ENCODE measurements around the gene BAIAP2. TPM values are rescaled to one million over a fixed set of nuclear protein-coding genes. Genes with fewer than 3 reads are reported as not detected.

Gene BAIAP2
- polyA plus RNA-seq, 1 donor: 13.6 TPM

GRCh38 chr17:81031566-81032550 lies 3.1 kb upstream of the BAIAP2 start:
- H3K4me1 ChIP-seq (ENCODE audit: control insufficient read depth, insufficient read depth, low read length): peaks cover 18% of the 10 kb centered on the region

GRCh38 chr17:81032641-81033480 lies 2.1 kb upstream of the BAIAP2 start:
- no peak overlapping the region for H3K27ac ChIP-seq (ENCODE audit: low read length)
- H3K27me3 ChIP-seq (ENCODE audit: control insufficient read depth, insufficient read depth, low read length): peaks cover 18% of the 10 kb centered on the region
- H3K36me3 ChIP-seq (ENCODE audit: control insufficient read depth, insufficient read depth, low read length): peaks cover 15% of the 10 kb centered on the region
- H3K4me1 ChIP-seq (ENCODE audit: control insufficient read depth, insufficient read depth, low read length): peaks cover 18% of the 10 kb centered on the region
- no peak overlapping the region for H3K4me3 ChIP-seq (ENCODE audit: low read length)
- no CpG with 5 or more reads among the region's 34 CpGs for WGBS (ENCODE audit: insufficient coverage, low lambda C conversion rate)
- DNase-seq: no peak
- peaks cover 3% of the 10 kb centered on the region for H3K9me3 ChIP-seq (ENCODE audit: control insufficient read depth, low read depth, low read length)

More at GRCh38 chr17:81031566-81032550, 3.1 kb upstream of the BAIAP2 start:
- WGBS (ENCODE audit: insufficient coverage, low lambda C conversion rate): no CpG with 5 or more reads among the region's 41 CpGs
- no peak for DNase-seq
- Histone ChIP-seq H3K36me3 (ENCODE audit: control insufficient read depth, insufficient read depth, low read length) (peaks cover 15% of the 10 kb centered on the region), H3K9me3 (ENCODE audit: control insufficient read depth, low read depth, low read length) (peaks cover 9% of the 10 kb centered on the region), H3K4me3 (ENCODE audit: low read length) (no peak overlapping the region), H3K27ac (ENCODE audit: low read length) (no peak overlapping the region), H3K27me3 (ENCODE audit: control insufficient read depth, insufficient read depth, low read length) (peaks cover 28% of the 10 kb centered on the region)

GRCh38 chr17:81033535-81034167 lies 1.3 kb upstream of the BAIAP2 start:
- H3K27ac ChIP-seq (ENCODE audit: low read length): no peak overlapping the region
- H3K27me3 ChIP-seq (ENCODE audit: control insufficient read depth, insufficient read depth, low read length): peaks cover 10% of the 10 kb centered on the region
- no CpG with 5 or more reads among the region's 22 CpGs for whole genome bisulfite sequencing (ENCODE audit: insufficient coverage, low lambda C conversion rate)
- peak overlapping the region; percentile 65 for H3K4me3 ChIP-seq (ENCODE audit: low read length)
- peaks cover 3% of the 10 kb centered on the region for H3K9me3 ChIP-seq (ENCODE audit: control insufficient read depth, low read depth, low read length)
- H3K4me1 ChIP-seq (ENCODE audit: control insufficient read depth, insufficient read depth, low read length): peaks cover 18% of the 10 kb centered on the region
- DNase-seq: no peak
- peaks cover 15% of the 10 kb centered on the region for H3K36me3 ChIP-seq (ENCODE audit: control insufficient read depth, insufficient read depth, low read length)

- no peak for DNase-seq
- H3K36me3 ChIP-seq (ENCODE audit: control insufficient read depth, insufficient read depth, low read length): peaks cover 15% of the 10 kb centered on the region
- peaks cover 8% of the 10 kb centered on the region for H3K27me3 ChIP-seq (ENCODE audit: control insufficient read depth, insufficient read depth, low read length)
- H3K4me1 ChIP-seq (ENCODE audit: control insufficient read depth, insufficient read depth, low read length): peaks cover 18% of the 10 kb centered on the region
- 0% methylated on average over 1 of the region's 49 CpGs for WGBS (ENCODE audit: insufficient coverage, low lambda C conversion rate)
- no peak overlapping the region for H3K27ac ChIP-seq (ENCODE audit: low read length)
- H3K4me3 ChIP-seq (ENCODE audit: low read length): peak overlapping the region; percentile 65
- peaks cover 3% of the 10 kb centered on the region for H3K9me3 ChIP-seq (ENCODE audit: control insufficient read depth, low read depth, low read length)
Observed at GRCh38 chr17:81034168-81034777, 678 bp upstream of the BAIAP2 start.

- Histone ChIP-seq H3K4me3 (ENCODE audit: low read length) (peak overlapping the region; percentile 33), H3K9me3 (ENCODE audit: control insufficient read depth, low read depth, low read length) (peaks cover 3% of the 10 kb centered on the region), H3K4me1 (ENCODE audit: control insufficient read depth, insufficient read depth, low read length) (peaks cover 18% of the 10 kb centered on the region), H3K27me3 (ENCODE audit: control insufficient read depth, insufficient read depth, low read length) (peaks cover 8% of the 10 kb centered on the region), H3K27ac (ENCODE audit: low read length) (no peak overlapping the region), H3K36me3 (ENCODE audit: control insufficient read depth, insufficient read depth, low read length) (peaks cover 15% of the 10 kb centered on the region)
- no peak for DNase-seq
- WGBS (ENCODE audit: insufficient coverage, low lambda C conversion rate): no CpG with 5 or more reads among the region's 66 CpGs
Observed at GRCh38 chr17:81035521-81036196, 708 bp downstream of the BAIAP2 start.

- H3K36me3 ChIP-seq (ENCODE audit: control insufficient read depth, insufficient read depth, low read length): peaks cover 12% of the 10 kb centered on the region
- DNase-seq: no peak
- H3K27ac ChIP-seq (ENCODE audit: low read length): no peak overlapping the region
- peaks cover 3% of the 10 kb centered on the region for H3K9me3 ChIP-seq (ENCODE audit: control insufficient read depth, low read depth, low read length)
- H3K27me3 ChIP-seq (ENCODE audit: control insufficient read depth, insufficient read depth, low read length): peaks cover 8% of the 10 kb centered on the region
- H3K4me1 ChIP-seq (ENCODE audit: control insufficient read depth, insufficient read depth, low read length): peaks cover 16% of the 10 kb centered on the region
- no CpG with 5 or more reads among the region's 24 CpGs for WGBS (ENCODE audit: insufficient coverage, low lambda C conversion rate)
- peak overlapping the region; percentile 33 for H3K4me3 ChIP-seq (ENCODE audit: low read length)
Observed at GRCh38 chr17:81036197-81036941, 1.4 kb downstream of the BAIAP2 start.

- peaks cover 3% of the 10 kb centered on the region for H3K9me3 ChIP-seq (ENCODE audit: control insufficient read depth, low read depth, low read length)
- H3K4me3 ChIP-seq (ENCODE audit: low read length): no peak overlapping the region
- H3K27ac ChIP-seq (ENCODE audit: low read length): no peak overlapping the region
- WGBS (ENCODE audit: insufficient coverage, low lambda C conversion rate): no CpG with 5 or more reads among the region's 28 CpGs
- peaks cover 9% of the 10 kb centered on the region for H3K36me3 ChIP-seq (ENCODE audit: control insufficient read depth, insufficient read depth, low read length)
- DNase-seq: no peak
- peaks cover 15% of the 10 kb centered on the region for H3K4me1 ChIP-seq (ENCODE audit: control insufficient read depth, insufficient read depth, low read length)
- peaks cover 8% of the 10 kb centered on the region for H3K27me3 ChIP-seq (ENCODE audit: control insufficient read depth, insufficient read depth, low read length)
Observed at GRCh38 chr17:81037026-81037797, 2.3 kb downstream of the BAIAP2 start.

- H3K36me3 ChIP-seq (ENCODE audit: control insufficient read depth, insufficient read depth, low read length): peaks cover under 1% of the 10 kb centered on the region
- H3K27me3 ChIP-seq (ENCODE audit: control insufficient read depth, insufficient read depth, low read length): peaks cover 8% of the 10 kb centered on the region
- H3K9me3 ChIP-seq (ENCODE audit: control insufficient read depth, low read depth, low read length): no peaks in the 10 kb centered on the region
- no peak overlapping the region for H3K4me3 ChIP-seq (ENCODE audit: low read length)
- no peak overlapping the region for H3K27ac ChIP-seq (ENCODE audit: low read length)
- DNase-seq: no peak
- H3K4me1 ChIP-seq (ENCODE audit: control insufficient read depth, insufficient read depth, low read length): peaks cover 15% of the 10 kb centered on the region
- no CpG with 5 or more reads among the region's 30 CpGs for WGBS (ENCODE audit: insufficient coverage, low lambda C conversion rate)
Observed at GRCh38 chr17:81037798-81038733, 3.1 kb downstream of the BAIAP2 start.

Data from large intestine (tissue), 3 donors.